Stimulated activated naive CD8-positive, alpha-beta T cell treated with anti-CD3 and anti-CD28 coated beads, Interleukin-15, Interleukin-2, amounts not matched to agents 100 ng/mL and 50 ng/mL, for 24 hours (primary cell): ENCODE data around the gene SNRNP25.

Experiments
- H3K27ac Mint-ChIP-seq: one replicate; pipeline ENCODE4 v1.8.0; 2021; ENCODE audit warnings: mild to moderate bottlenecking, mixed read lengths
- H3K27me3 Mint-ChIP-seq: one replicate; pipeline ENCODE4 v1.8.0; 2021; ENCODE audit warnings: mixed read lengths
- H3K36me3 Mint-ChIP-seq: one replicate; pipeline ENCODE4 v1.8.0; 2021; ENCODE audit warnings: low read depth, mixed read lengths
- H3K4me1 Mint-ChIP-seq: one replicate; pipeline ENCODE4 v1.8.0; 2021; ENCODE audit warnings: low read depth, mixed read lengths
- H3K4me3 Mint-ChIP-seq: one replicate; pipeline ENCODE4 v1.8.0; 2021; ENCODE audit warnings: mild to moderate bottlenecking, mixed read lengths
- H3K9me3 Mint-ChIP-seq: one replicate; pipeline ENCODE4 v1.8.0; 2021; ENCODE audit warnings: mixed read lengths

Gene SNRNP25

GRCh38 chr16:89391-90302, 36.0 kb downstream of the SNRNP25 start:
- Mint-ChIP-seq H3K4me1 (peaks cover 14% of the 10 kb centered on the region), H3K36me3 (peaks cover 24% of the 10 kb centered on the region), H3K27ac (no peak overlapping the region), H3K4me3 (no peak overlapping the region), H3K9me3 (no peaks in the 10 kb centered on the region), H3K27me3 (no peaks in the 10 kb centered on the region)

- no peaks in the 10 kb centered on the region for H3K9me3 Mint-ChIP-seq
Observed at GRCh38 chr16:91484-91883, 37.9 kb downstream of the SNRNP25 start.

DNA sequence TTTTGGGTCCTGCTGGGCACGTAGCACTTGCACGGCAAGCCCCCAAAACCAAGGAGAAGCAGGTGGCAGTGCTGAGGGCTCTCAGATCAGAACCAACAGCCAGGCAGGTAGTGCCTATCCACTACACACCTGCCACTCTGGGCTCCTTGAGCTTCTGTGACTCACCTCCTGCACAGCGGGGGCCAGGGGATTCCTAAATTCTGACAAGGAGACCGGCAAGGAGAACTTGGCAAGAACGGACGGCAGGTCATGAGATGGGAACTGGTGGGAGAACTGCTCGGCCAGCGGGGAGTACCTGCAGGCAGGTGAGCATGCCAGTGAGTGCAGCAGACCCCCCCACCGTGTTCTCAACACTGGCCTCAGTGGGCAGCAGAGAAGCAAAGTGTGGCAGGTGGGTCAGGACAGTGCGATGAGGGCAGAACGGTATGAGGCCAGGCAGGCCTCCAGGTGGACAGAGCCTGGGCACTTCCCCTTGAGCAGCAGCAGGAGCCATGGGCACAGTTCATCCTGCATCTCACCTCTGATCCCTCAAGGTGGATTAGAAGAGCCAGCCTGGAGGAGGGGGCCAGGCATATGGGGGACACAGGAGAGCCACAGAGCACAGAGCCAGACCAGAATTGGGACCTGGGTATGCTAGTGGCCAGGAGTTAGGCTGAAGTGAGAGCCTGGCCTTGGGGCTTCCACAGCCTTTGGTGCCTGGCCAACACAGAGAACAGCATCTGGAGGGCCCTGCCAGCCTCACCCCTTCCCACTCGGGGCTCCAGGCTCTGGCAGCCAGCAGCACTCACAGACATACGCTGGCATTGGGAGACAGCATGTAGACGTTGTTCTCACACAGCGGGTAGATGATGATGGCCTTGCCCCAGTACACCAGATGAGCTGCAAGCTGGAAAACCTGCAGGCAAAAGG, 39.1 kb downstream of the SNRNP25 start:
- no peak overlapping the region for H3K4me3 Mint-ChIP-seq
- H3K36me3 Mint-ChIP-seq = peaks cover 16% of the 10 kb centered on the region
- H3K4me1 Mint-ChIP-seq = no peaks in the 10 kb centered on the region
- H3K9me3 Mint-ChIP-seq = no peaks in the 10 kb centered on the region
- H3K27me3 Mint-ChIP-seq = no peaks in the 10 kb centered on the region
- H3K27ac Mint-ChIP-seq = no peak overlapping the region

More at GRCh38 chr16:91484-91883, 37.9 kb downstream of the SNRNP25 start:
- H3K27me3 Mint-ChIP-seq = no peaks in the 10 kb centered on the region
- H3K27ac Mint-ChIP-seq = no peak overlapping the region
- no peaks in the 10 kb centered on the region for H3K4me1 Mint-ChIP-seq
- H3K36me3 Mint-ChIP-seq = peaks cover 16% of the 10 kb centered on the region
- no peak overlapping the region for H3K4me3 Mint-ChIP-seq

DNA sequence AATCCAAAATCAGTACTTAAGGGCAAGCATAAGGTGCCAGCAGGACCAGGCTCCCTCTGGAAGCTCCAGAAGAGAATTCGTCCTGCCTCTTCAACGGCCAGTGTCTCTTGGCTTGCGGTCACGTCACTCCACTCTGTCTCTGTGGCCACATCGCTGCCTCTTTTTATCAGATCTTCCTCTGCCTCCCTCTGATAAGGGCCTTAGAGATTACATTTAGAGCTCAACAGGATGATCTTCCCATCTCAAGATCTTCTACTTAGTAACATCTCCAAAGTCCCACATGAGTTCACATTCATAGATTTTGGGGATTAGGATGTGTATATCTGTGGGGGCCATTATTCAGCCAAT, 41.3 kb downstream of the SNRNP25 start:
- no peak overlapping the region for H3K4me3 Mint-ChIP-seq
- H3K36me3 Mint-ChIP-seq = peaks cover 16% of the 10 kb centered on the region
- no peaks in the 10 kb centered on the region for H3K27me3 Mint-ChIP-seq
- H3K27ac Mint-ChIP-seq = no peak overlapping the region
- H3K9me3 Mint-ChIP-seq = no peaks in the 10 kb centered on the region
- no peaks in the 10 kb centered on the region for H3K4me1 Mint-ChIP-seq

- Mint-ChIP-seq H3K27ac (no peak overlapping the region), H3K27me3 (no peaks in the 10 kb centered on the region), H3K4me1 (no peaks in the 10 kb centered on the region), H3K36me3 (peaks cover 16% of the 10 kb centered on the region), H3K4me3 (no peak overlapping the region), H3K9me3 (no peaks in the 10 kb centered on the region)
Observed at GRCh38 chr16:96935-97381, 43.3 kb downstream of the SNRNP25 start.

GRCh38 chr16:97822-98221, 44.2 kb downstream of the SNRNP25 start:
- Mint-ChIP-seq H3K36me3 (peaks cover 22% of the 10 kb centered on the region), H3K4me3 (no peak overlapping the region), H3K27ac (no peak overlapping the region), H3K9me3 (no peaks in the 10 kb centered on the region), H3K27me3 (no peaks in the 10 kb centered on the region), H3K4me1 (no peaks in the 10 kb centered on the region)

- no peak overlapping the region for H3K27ac Mint-ChIP-seq
- H3K4me3 Mint-ChIP-seq = no peak overlapping the region
- H3K4me1 Mint-ChIP-seq = no peaks in the 10 kb centered on the region
- H3K9me3 Mint-ChIP-seq = no peaks in the 10 kb centered on the region
- no peaks in the 10 kb centered on the region for H3K27me3 Mint-ChIP-seq
- H3K36me3 Mint-ChIP-seq = peaks cover 33% of the 10 kb centered on the region
Observed at GRCh38 chr16:100989-101388, 47.4 kb downstream of the SNRNP25 start.

- no peaks in the 10 kb centered on the region for H3K9me3 Mint-ChIP-seq
- no peaks in the 10 kb centered on the region for H3K4me1 Mint-ChIP-seq
- no peak overlapping the region for H3K4me3 Mint-ChIP-seq
- H3K36me3 Mint-ChIP-seq = peaks cover 33% of the 10 kb centered on the region
- no peaks in the 10 kb centered on the region for H3K27me3 Mint-ChIP-seq
- no peak overlapping the region for H3K27ac Mint-ChIP-seq
Observed at GRCh38 chr16:101586-101985, 48.0 kb downstream of the SNRNP25 start.

DNA sequence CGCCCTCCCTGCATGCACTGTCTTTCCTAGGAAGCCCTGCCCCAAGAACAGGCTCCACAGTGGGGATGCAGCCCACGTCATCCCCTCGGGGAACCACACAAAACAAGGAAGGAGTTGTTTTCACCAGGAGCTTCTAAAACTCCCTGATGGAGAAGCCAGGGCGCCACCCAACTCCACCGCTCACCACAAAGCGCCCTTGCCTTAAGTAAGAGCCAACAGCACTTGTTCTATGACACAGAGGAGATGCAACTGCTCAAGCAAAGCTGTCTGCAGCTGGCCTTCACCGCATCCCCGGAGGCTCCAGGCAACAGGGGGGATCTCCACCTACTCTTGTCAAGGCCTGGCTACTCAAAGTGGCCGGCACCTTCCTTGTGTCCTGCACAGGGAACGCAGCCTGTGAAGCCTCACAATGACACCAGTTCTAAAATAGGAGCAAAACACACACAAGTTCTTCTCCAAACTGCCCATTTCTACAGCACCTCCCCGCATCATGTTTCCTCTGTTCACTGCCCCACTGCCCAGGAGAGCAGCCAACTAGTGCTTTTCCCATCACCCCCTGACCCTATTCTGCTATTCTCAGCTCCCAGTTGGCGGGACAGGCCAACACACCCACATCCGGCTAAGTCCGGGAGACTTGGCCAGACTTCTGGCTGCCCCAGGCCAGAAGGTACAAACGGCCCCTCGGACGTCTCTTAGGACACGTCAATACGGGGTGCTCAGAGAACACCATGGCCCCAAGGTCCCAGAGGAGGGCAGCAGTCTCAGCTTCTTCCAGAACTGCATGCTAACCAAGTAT, 48.6 kb downstream of the SNRNP25 start:
- no peaks in the 10 kb centered on the region for H3K4me1 Mint-ChIP-seq
- H3K9me3 Mint-ChIP-seq = no peaks in the 10 kb centered on the region
- no peak overlapping the region for H3K4me3 Mint-ChIP-seq
- no peak overlapping the region for H3K27ac Mint-ChIP-seq
- peaks cover 33% of the 10 kb centered on the region for H3K36me3 Mint-ChIP-seq
- no peaks in the 10 kb centered on the region for H3K27me3 Mint-ChIP-seq

DNA sequence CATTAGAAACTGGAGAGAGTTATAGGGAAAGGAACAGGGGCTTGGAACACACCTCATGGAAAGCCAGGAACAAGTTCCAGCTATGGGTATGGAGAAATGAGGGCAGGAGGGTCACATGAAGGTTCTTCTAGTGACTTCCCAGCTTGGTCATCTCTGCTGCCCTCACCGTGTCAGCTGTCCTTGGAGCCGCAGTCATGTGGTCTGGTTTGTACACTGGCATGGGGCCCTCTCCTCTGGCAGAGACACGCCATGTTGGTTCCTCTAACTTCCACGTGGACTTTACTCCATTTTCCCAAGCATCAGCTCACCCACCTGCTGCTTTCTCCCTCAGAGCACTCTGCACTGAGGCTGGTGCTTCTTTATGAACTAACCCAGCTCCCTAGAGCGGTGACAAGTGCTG, 50.7 kb downstream of the SNRNP25 start:
- H3K27me3 Mint-ChIP-seq = no peaks in the 10 kb centered on the region
- no peak overlapping the region for H3K27ac Mint-ChIP-seq
- no peaks in the 10 kb centered on the region for H3K4me1 Mint-ChIP-seq
- no peaks in the 10 kb centered on the region for H3K9me3 Mint-ChIP-seq
- H3K36me3 Mint-ChIP-seq = peaks cover 41% of the 10 kb centered on the region
- H3K4me3 Mint-ChIP-seq = no peak overlapping the region

DNA sequence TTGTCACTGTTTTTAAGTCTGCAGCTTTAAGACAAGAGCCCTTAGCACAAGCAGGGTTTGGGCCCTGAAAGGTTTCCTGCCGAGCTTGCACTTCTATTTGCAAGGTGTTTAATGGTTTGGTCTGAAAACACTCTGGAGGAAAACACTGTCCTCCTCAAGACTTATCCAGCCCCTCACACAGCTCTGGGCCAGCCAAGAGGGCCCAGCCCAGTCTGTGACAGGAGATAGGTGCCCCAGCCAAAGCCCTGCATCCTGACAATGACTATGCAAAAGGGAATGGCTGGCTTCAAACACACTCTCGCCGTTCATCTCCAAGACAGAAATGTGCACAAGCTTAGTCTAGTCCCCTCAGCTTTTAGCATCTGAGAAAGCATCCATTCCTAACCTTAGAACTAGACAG, 51.3 kb downstream of the SNRNP25 start:
- Mint-ChIP-seq H3K9me3 (no peaks in the 10 kb centered on the region), H3K4me1 (no peaks in the 10 kb centered on the region), H3K27me3 (no peaks in the 10 kb centered on the region), H3K36me3 (peaks cover 45% of the 10 kb centered on the region), H3K27ac (no peak overlapping the region), H3K4me3 (no peak overlapping the region)

DNA sequence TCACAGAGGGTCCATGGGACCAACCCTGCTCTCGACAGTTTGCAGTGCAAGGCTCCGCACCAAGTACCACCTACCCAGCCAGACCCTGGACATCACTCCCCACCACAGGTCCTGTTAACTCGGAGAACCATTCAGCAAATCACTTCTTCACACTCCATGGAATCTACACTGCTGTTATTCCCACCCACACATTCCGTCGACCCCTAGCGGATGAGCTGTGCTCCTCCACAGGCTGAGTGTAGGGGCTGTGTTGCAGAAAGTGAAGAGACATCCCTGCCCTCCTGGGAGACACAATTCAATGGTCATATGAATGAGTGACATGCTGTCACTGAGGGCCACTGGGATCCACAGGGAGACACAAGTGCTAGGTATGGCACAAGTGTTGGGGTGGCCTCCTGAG, 51.9 kb downstream of the SNRNP25 start:
- no peaks in the 10 kb centered on the region for H3K9me3 Mint-ChIP-seq
- no peaks in the 10 kb centered on the region for H3K4me1 Mint-ChIP-seq
- H3K27ac Mint-ChIP-seq = no peak overlapping the region
- H3K27me3 Mint-ChIP-seq = no peaks in the 10 kb centered on the region
- no peak overlapping the region for H3K4me3 Mint-ChIP-seq
- peaks cover 42% of the 10 kb centered on the region for H3K36me3 Mint-ChIP-seq

DNA sequence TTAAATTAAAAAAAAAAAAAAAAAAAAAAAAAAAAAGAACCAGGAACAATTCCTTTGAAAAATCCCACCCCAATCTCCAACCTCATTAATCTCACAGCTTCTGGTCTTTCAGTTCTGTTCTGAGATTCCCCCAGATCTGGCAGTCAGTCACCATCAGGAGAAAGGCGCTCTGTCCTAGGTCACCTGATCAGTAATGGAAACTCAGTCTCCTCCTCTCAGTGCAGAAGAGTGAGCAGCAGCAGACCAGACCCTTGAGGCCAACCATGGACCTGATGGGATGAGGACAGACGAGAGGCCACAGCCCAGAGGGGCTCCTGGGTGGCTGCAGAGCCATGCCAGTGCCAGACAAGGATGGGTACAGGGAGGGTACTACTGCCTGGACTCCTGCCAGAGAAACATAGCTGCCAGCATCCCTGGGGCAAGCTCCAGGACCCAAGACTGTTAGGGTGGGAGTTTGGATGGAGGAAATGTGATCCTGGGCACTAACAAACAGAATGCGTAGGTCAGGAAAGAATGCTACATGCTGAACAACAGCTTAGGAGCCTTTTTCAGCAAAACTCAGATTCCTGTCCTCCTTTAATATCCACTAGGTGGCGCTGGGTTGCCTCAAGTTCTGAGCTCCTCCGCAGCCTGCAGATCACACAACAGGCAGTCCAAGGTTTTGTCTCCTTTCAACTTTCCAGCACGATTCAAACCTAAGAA, 53.1 kb downstream of the SNRNP25 start:
- no peaks in the 10 kb centered on the region for H3K4me1 Mint-ChIP-seq
- no peak overlapping the region for H3K27ac Mint-ChIP-seq
- no peaks in the 10 kb centered on the region for H3K9me3 Mint-ChIP-seq
- H3K4me3 Mint-ChIP-seq = no peak overlapping the region
- H3K36me3 Mint-ChIP-seq = peaks cover 46% of the 10 kb centered on the region
- H3K27me3 Mint-ChIP-seq = no peaks in the 10 kb centered on the region
